ENCODE measurements around the gene LMTK3.

- TF ChIP-seq, protein P1, sequence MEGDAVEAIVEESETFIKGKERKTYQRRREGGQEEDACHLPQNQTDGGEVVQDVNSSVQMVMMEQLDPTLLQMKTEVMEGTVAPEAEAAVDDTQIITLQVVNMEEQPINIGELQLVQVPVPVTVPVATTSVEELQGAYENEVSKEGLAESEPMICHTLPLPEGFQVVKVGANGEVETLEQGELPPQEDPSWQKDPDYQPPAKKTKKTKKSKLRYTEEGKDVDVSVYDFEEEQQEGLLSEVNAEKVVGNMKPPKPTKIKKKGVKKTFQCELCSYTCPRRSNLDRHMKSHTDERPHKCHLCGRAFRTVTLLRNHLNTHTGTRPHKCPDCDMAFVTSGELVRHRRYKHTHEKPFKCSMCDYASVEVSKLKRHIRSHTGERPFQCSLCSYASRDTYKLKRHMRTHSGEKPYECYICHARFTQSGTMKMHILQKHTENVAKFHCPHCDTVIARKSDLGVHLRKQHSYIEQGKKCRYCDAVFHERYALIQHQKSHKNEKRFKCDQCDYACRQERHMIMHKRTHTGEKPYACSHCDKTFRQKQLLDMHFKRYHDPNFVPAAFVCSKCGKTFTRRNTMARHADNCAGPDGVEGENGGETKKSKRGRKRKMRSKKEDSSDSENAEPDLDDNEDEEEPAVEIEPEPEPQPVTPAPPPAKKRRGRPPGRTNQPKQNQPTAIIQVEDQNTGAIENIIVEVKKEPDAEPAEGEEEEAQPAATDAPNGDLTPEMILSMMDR (IDR thresholded peaks at IDR 0.05), result no peak
- TF ChIP-seq POLR2A (IDR thresholded peaks at IDR 0.05), result no peak
Measured at GRCh38 chr19:48476176-48476575, 35.5 kb downstream of the LMTK3 start.

All from tibial nerve (tissue), 3 donors.